HG03520 (cell line): Measurements from ENCODE around the gene FKBP1A.
"Not testable (repeated sequence)": the region's sequence is repeated elsewhere in the genome, so short reads cannot be mapped to it uniquely, and the experiment has no call there.

Source experiments
- ATAC-seq: cut with Tn5 transposase; IDR thresholded peaks from one replicate; pipeline ENCODE4 v1.9.1; 2021; ENCODE audit warnings: mild to moderate bottlenecking, moderate library complexity; ENCODE audit not compliant: unreplicated experiment

FKBP1A gene

DNA sequence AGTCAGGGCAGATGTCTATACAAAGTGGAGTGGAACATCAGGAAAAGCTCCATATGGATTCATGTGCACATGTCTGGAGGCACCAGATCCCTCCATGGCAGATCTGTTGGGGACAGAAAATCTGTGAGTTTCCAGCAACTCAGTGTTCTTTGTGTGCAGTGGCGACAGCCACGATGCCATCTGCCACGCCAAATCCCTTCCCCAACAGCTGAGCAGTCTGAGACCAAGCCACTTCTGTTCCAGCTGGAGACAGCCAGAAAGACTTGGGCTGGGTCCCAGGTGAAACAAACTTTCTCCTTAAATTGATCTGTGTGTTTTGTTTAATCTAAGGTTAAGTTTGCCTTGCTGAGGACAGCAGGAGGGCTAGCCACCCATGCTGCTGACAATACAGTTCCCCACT is 22.9 kb downstream of the FKBP1A start:
- ATAC-seq: no peak

DNA sequence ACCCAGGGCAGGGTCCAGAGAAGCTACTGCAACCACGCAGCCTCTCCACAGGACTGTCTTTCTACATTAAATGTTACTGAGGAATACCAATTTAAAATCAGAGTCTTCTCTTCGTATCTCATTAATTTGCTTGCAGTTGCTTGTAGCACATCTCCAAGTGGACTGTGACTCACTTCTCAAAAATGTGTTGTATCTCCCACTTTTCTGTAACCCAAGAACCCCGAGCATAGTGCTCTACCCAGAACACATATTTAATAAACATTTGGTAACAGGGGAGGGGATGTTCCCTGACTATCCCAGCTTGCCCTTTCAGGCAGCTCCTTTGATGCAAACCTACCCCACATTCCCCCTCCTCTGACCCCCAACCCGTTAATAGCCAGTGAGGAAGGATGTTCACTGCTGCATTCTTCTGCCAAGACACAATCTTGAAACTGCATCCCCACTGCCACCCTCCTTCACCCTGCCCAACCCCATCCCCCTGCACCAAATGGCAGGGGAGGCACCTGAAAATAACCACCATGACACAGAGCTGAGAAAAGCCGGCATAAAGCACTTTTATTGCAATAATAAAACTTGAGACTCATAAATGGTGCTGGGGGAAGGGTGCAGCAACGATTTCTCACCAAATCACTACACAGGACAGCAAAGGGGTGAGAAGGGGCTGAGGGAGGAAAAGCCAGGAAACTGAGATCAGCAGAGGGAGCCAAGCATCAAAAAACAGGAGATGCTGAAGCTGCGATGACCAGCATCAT is 24.2 kb downstream of the FKBP1A start:
- no peak for ATAC-seq

GRCh38 chr20:1367479-1367878 is 25.4 kb downstream of the FKBP1A start:
- ATAC-seq: no peak

- ATAC-seq: no peak
Measured at GRCh38 chr20:1364106-1364505, 28.7 kb downstream of the FKBP1A start.

GRCh38 chr20:1363522-1363921 is 29.3 kb downstream of the FKBP1A start:
- no peak for ATAC-seq

DNA sequence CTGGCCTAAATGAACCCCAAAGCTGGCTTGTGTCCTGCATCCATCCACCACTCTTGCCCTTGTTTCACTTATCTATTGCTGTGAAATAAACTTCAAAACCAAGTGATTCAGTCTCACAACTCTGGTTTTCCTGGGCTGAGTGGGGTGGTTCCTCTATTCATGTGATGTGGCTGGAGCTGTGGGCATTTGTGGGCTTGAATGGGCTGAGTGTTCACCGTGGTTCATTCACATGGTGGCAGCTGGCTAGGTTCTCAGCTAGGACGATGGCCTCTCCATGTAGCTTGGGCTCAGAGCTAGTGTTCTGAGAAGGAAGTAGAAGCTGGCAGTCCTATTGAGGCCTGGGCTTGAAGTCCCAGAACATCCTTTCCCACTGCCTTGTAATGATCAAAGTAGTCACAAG is 30.4 kb downstream of the FKBP1A start:
- ATAC-seq: no peak

DNA sequence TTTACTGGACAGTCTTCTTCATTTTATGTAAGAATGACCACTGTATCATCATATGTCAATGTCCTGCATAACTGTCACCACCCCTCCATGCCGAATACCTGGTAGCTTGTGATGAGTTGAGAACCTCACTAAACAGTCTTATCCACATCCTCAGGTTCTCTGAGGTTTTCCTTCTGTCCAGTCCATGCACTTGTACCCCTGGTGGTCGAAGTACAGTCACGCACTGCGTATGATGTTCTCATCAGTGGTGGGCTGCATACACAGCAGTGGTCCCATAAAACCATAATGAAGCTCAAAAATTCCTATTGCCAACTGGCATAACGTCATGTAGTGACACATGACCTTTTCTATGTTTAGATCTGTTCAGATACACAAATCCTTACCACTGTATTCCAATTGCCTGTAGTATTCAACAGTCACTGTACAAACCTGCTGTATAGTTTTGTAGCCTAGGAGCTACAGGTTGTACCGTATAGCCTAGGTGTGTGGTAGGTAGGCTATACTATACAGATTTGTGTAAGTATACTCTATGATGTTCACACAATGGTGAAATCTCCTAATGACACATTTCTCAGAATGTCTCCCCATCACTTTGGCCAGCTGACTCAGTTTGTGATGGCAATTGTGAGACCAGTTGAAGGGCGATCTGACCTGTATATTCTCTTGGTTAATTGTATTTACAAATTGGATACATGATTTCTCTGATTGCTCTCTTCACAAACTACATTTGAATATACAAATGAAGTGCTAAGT is 32.6 kb downstream of the FKBP1A start:
- no peak for ATAC-seq

GRCh38 chr20:1357921-1358671 is 34.8 kb downstream of the FKBP1A start:
- ATAC-seq: no peak

DNA sequence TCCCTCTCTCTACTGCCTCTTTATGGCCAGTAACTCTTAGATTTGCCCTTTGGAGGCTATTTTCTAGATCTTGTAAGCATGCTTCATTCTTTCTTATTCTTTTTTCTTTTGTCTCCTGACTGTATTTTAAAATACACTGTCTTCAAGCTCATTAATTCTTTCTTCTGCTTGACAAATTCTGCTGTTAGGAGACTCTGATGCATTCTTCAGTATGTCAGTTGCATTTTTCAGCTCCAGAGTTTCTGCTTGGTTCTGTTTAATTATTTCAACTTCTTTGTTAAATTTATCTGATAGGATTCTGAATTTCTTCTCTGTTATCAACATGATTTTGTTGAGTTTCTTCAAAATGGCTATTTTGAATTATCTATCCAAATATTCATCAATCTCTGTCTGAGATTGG is 38.9 kb downstream of the FKBP1A start:
- ATAC-seq: no peak

- ATAC-seq: no peak
Measured at GRCh38 chr20:1346315-1346969, 46.4 kb downstream of the FKBP1A start.

DNA sequence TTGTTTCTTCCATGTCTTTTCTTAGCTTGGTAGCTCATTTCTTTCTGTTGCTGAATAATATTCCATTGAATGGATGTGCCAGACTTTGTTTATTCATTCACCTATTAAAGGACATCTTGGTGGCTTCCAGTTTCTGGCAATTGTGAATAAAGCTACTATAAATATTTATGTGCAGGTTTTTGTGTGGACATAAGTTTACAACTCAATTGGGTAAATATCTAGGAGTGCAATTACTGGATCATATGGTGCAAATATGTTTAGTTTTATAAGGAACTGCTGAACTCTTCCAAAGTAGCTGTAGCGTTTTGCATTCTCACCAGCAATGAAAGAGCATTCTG is 47.1 kb downstream of the FKBP1A start:
- no peak for ATAC-seq

DNA sequence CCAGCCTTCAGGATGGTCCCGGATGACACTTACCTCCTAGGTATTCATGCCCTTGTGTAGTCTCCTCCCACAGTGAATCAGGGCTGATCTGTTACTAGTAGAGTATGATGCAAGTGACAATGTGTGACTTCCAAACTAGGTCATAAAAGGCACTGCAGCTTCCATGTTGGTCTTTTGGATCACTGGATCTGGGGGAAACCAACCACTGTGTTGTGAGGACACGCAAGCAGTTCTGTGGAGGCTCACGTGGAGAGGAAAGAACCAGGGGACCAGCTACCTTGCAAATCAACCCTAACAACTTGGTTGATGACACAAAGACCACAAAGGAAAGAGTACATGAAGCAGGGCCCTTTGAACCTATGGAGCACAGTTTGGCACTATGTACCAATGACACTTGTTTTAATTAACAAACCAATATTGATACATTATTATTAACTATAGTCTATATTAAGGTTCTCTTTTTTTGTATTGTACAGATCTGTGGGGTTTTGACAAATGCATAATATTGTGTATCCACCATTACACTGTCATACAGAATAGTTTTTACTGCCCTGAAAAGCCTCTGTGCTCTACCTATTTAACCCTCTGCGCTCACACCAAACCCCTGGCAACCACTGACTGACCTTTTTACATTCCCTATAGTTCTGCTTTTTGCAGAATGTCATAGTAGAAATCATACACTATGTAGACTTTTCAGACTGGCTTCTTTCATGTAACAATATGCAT is 47.7 kb downstream of the FKBP1A start:
- no peak for ATAC-seq

DNA sequence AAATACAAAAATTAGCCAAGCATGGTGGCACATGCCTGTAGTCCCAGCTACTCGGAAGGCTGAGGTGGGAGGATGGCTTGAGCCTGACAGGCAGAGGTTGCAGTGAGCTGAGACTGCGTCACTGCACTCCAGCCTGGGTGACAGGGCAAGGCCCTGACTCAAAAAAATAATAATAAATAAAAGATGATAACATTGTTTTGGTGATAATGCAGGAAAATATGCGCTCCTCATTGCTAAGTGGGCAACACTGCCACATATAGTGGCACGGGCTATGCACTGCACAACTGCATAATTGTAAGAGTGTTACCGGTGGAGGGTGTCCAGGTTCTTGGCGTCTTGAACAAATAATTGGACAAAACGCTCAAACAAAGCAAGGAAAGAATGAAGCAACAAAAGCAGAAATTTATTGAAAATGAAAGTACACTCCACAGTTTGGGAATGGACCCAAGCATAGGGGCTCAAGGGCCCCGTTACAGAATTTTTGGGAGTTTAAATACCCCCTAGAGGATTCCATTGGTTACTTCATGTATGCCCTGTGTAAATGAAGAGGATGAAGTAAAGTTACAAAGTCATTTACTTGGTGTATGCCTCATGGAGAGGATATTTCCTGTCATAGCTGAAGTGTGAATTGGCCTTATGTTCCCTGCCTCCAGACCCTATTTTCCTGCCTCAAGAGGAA is 49.3 kb downstream of the FKBP1A start:
- not testable (repeated sequence) for ATAC-seq

DNA sequence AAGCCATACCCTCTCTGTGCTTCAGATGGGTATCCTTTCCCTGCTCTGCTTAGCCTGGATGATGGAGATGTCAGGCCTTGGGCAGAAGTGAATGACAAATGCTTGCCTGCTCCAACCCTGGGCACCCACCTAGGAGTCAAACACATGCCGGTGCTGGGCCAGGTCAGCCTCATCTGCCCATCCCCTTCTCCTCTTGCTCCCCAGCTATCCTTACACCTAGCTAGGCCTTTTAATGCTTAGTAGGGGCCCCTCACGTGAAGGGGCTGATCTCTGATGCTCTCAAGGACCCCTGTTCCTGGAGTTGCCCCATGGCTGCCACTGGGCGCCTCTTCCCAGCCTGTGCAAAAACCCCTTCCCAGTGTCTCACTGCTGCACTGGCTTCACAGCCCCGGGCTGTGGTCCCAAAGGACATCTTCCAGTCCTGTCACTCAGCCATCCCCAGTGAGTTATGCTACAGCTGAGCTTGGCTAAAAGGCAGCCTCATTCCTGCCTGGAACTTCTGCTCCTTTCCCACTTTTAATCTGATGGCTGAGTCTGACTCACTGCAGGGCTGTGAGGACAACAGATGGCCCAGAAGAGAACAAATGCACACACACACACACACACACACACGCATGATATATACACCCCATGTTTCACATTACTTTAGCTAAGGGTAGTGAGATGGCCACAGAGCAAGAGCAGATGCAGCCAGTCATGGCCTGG is 51.1 kb downstream of the FKBP1A start:
- no peak for ATAC-seq

DNA sequence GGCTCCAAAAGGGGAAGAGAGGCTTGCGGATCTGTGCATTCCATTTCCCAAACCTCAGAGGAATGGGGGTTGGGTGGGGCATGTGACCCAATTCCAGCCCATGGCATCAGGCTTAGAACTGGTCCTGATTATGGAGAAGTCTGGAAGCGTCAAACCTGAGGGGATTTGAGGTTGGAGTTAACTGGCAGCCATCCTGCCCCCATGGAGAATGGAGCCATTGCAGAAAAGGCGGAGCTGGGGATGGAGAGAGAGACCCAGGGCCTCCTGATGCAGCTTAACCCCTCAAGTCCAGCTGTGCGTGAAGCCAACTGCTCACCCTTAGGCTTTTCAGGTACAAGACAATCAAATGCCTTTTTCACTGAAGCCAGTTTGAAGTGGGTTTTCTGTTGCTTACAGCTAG is 54.1 kb downstream of the FKBP1A start:
- no peak for ATAC-seq

DNA sequence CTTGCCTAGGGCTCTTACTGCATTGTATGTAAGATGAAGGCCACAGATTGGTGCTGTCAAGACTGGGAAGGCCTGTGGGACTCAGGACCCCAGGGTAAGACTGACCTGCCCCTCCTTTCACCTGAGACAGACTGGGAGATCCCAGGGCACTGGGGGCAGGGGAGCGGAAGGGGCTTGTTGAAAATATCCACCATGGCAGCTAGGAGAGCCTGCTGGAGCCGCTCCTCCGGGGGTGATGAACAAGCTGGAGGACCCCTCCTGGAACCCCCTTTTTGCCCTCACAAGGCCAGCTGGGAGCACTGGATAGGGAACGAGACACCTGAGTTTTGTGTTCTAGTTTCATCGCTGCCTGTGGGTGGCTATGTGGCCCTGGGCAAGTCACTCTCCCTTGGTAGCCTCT is 54.8 kb downstream of the FKBP1A start:
- no peak for ATAC-seq

DNA sequence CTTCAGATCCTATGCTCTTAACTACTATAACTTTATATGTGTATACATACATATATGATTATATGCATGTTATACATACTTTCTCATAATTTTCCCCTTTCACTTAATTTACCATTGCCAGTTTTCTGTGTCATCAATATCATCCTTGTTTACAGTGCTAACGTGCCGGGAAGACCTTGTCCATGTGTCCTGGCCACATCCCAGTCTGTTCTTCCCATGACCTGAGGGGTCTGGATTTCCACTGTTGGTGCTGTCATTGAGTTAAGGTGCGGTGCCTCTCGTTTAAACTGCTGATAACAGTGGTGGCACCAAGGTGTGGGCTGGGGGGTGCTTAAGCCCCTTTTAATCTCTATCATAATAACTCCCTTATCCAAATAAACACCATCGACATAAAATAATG is 55.4 kb downstream of the FKBP1A start:
- ATAC-seq: no peak

DNA sequence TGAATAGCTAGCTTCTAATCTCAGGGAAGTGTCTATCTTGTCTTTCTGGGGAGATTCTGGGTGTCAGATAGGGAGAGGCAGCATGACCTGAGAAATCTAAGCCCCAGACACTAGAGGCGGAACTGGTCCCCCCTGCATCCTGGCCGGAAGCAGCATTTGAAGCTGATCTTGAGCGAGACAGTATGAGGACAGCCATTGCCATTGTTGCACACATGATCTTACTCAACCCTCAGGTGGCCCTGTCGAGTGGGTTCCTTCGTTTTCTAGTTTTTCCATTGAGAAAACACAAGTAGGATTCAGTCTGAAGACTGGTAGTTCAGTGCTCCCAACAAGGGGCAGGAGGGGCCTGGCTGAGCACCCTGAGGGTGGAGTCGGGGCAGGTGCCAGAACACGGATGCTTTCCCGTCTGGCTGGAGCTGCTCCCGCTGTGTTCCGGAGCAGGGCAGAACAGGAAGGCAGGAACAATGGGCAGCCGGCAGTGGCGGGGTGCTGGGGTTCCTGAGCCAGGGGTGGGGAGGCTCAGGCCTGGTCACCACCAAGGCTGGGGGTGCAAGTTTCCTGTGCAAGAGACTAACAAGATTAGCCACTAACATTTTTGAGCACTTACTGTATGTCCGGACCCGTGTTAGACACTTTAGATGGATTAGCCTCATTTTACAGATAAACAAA is 56.0 kb downstream of the FKBP1A start:
- no peak for ATAC-seq
